OCI-LY7 (cell line): ENCODE data around the gene FAM171A2. TPM values are rescaled to one million over a fixed set of nuclear protein-coding genes. Genes with fewer than 3 reads are reported as not detected.
A peak's percentile ranks its signal among the peaks of the same experiment; 100 is the strongest.
"Not testable (repeated sequence)": the region's sequence is repeated elsewhere in the genome, so short reads cannot be mapped to it uniquely, and the experiment has no call there.

Experiments
- BruUV-seq: library from RNA; stranded (reverse); fragments of 400-500 nt; replicated peaks from 2 replicates; lab custom pipeline; 2021; lab: Mats Ljungman, UMichigan
- CTCF ChIA-PET: fragments of 300-600 bp; sonication (Branson Sonifier 250); formaldehyde crosslinking; loops from one replicate; lab custom pipeline; 2022; ENCODE audit warnings: antibody characterized with exemption; ENCODE audit not compliant: unreplicated experiment; lab: Charles Lee
- POLR2A ChIA-PET: fragments of 300-600 bp; sonication (Branson Sonifier 250); formaldehyde crosslinking; loops from one replicate; lab custom pipeline; 2022; ENCODE audit warnings: antibody characterized with exemption; lab: Charles Lee
- DNase-seq: peaks from one replicate; pipeline ENCODE4 v3.0.0-alpha.2; 2015; ENCODE audit warnings: low spot score
- H2AFZ ChIP-seq: fragments of 200-600 bp; sonication (generic), shearing (Covaris generic); 2 replicates; pipeline ENCODE4 v1.6.1; 2014; ENCODE audit warnings: mild to moderate bottlenecking, antibody characterized with exemption, low read length, moderate library complexity
- H3K27ac ChIP-seq: fragments of 200-600 bp; sonication (generic); 2 replicates; pipeline ENCODE4 v1.5.1; 2014; ENCODE audit warnings: mixed run types, low read depth, mild to moderate bottlenecking, moderate library complexity, low read length, inconsistent platforms; ENCODE audit not compliant: poor library complexity, severe bottlenecking
- H3K36me3 ChIP-seq: fragments of 200-600 bp; sonication (generic); 2 replicates; pipeline ENCODE4 v1.6.1; 2014; ENCODE audit warnings: mild to moderate bottlenecking, antibody characterized with exemption, low read length, moderate library complexity, mixed read lengths; ENCODE audit not compliant: insufficient read depth
- H3K4me1 ChIP-seq: fragments of 200-600 bp; sonication (generic); 2 replicates; pipeline ENCODE4 v1.5.1; 2014; ENCODE audit warnings: mild to moderate bottlenecking, low read length; ENCODE audit not compliant: insufficient read depth, poor library complexity, severe bottlenecking
- H3K4me2 ChIP-seq: fragments of 200-600 bp; sonication (generic); 2 replicates; pipeline ENCODE4 v1.6.1; 2014; ENCODE audit warnings: mild to moderate bottlenecking, low read length
- H3K4me3 ChIP-seq: fragments of 200-600 bp; sonication (generic); 2 replicates; pipeline ENCODE4 v1.5.1; 2014; ENCODE audit warnings: mild to moderate bottlenecking, low read depth, low read length; ENCODE audit not compliant: poor library complexity, severe bottlenecking
- H3K79me2 ChIP-seq: fragments of 200-600 bp; sonication (generic); 2 replicates; pipeline ENCODE4 v1.6.1; 2016; ENCODE audit warnings: low read depth, mild to moderate bottlenecking, low read length, moderate library complexity, mixed read lengths; ENCODE audit not compliant: insufficient read depth
- H3K9me2 ChIP-seq: fragments of 200-600 bp; sonication (generic); 2 replicates; pipeline ENCODE4 v1.6.1; 2016; ENCODE audit warnings: mild to moderate bottlenecking, low read length, mixed read lengths; ENCODE audit not compliant: insufficient read depth
- H3K9me3 ChIP-seq: fragments of 200-600 bp; sonication (generic); 2 replicates; pipeline ENCODE4 v1.6.1; 2014; ENCODE audit warnings: mild to moderate bottlenecking, mixed run types, low read length, mixed read lengths
- H4K20me1 ChIP-seq: fragments of 200-600 bp; sonication (generic); 2 replicates; pipeline ENCODE4 v1.6.1; 2014; ENCODE audit warnings: mild to moderate bottlenecking, antibody characterized with exemption, low read length, moderate library complexity, mixed read lengths; ENCODE audit not compliant: insufficient read depth
- EZH2phosphoT487 ChIP-seq: fragments of 200-600 bp; sonication (generic); IDR thresholded peaks from 2 replicates; pipeline ENCODE4 v1.6.1; 2018; ENCODE audit warnings: low read depth, borderline replicate concordance, mild to moderate bottlenecking, mixed run types, antibody characterized with exemption, low read length, moderate library complexity, mixed read lengths
- intact Hi-C: fragments of 100-400 bp; cut with micrococcal nuclease; formaldehyde crosslinking; loops from one replicate; pipeline ENCODE4 v1.10.0; 2022; ENCODE audit not compliant: unreplicated experiment
- total RNA-seq, 2 experiments: library from RNA; depleted of rRNA in 1 of 2; stranded (reverse); fragments of >200 nt in 1 of 2; shearing (Covaris generic) in 1 of 2; gene quantifications; 2 replicates each; pipeline ENCODE4 v1.2.3, GENCODE V29; 2014 to 2022
- TF ChIP-seq, protein P1 (sequence below): fragments of 200-600 bp; sonication (generic); conservative IDR thresholded peaks from 2 replicates; pipeline ENCODE4 v1.5.1; 2014; ENCODE audit warnings: mild to moderate bottlenecking, antibody characterized with exemption, low read length, moderate library complexity, mixed read lengths

The FAM171A2 gene
- total RNA-seq, 2 experiments from 2014 or later = 3.4 to 4.6 TPM

DNA sequence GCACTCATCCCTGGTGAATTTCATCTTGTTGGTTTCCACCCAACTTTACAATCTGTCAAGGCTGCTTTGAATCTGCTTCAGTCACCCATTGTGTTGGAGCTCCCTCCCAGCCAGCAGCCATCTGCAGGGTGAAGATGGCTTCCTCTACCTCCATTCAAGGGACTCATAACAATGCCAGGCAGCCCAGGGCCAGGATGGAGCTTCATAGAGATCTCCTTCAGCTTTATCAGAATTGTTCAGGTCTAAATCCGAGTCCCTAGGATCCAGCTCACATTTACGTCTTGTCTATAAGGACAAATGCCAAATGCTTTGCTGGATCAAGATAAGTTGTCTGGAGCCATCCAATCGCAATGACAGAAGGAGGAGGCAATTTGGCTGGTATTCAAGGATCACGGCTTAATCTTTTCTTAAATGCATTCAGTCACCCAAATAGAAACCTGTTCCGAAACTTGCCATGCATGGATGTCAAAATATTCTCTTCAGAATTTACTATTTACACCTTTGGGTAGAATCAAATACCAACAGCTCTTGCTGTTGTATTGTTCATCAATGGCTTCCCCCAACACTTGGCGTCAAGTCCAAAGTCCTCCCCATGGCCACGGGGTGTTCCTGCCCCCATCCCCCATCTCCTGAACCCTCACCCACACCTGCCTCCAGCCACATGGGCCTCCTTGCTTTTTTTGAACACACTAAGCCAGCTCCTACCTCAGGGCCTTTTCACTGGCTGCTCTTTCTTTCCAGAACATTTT, 3.8 kb upstream of the FAM171A2 start:
- POLR2A ChIA-PET = interaction anchor here (0.6 kb wide), 1 partner anchor 149 kb away, joined by 3 read pairs; no protein-coding TSS in a partner anchor

DNA sequence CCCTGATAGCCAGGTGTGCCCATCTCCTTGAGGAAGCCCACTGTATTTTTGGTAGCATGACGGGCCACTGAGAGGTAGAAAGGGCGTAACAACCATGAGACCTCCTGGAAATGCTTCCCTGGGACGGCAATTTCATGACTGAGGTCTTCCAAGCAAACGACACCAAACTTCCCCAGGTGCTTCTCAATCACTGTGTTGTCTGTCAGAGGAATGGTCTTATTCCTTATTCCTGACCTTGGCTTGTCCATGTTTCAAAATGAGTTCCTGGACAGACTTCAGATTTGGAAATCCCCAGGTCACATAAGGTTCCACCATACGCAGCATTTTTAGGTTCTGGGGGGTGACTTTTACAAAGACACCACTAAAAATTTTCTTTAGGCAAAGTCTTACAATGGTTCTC, 1.4 kb upstream of the FAM171A2 start:
- H3K36me3 ChIP-seq, H3K79me2 ChIP-seq, BruUV-seq, H3K9me2 ChIP-seq, H4K20me1 ChIP-seq, POLR2A ChIA-PET, H3K27ac ChIP-seq, H2AFZ ChIP-seq, H3K4me2 ChIP-seq, DNase-seq, H3K9me3 ChIP-seq, intact Hi-C loops, H3K4me3 ChIP-seq: not testable (repeated sequence)
- CTCF ChIA-PET = interaction anchor here (0.6 kb wide), 1 partner anchor 161 kb away, joined by 3 read pairs; no protein-coding TSS in a partner anchor
- peaks cover 29% of the 10 kb centered on the region for H3K4me1 ChIP-seq

More for the DNA sequence above, 3.8 kb upstream of the FAM171A2 start:
- no peaks in the 10 kb centered on the region for H3K9me2 ChIP-seq
- TF ChIP-seq EZH2phosphoT487 = no peak
- TF ChIP-seq, protein P1, sequence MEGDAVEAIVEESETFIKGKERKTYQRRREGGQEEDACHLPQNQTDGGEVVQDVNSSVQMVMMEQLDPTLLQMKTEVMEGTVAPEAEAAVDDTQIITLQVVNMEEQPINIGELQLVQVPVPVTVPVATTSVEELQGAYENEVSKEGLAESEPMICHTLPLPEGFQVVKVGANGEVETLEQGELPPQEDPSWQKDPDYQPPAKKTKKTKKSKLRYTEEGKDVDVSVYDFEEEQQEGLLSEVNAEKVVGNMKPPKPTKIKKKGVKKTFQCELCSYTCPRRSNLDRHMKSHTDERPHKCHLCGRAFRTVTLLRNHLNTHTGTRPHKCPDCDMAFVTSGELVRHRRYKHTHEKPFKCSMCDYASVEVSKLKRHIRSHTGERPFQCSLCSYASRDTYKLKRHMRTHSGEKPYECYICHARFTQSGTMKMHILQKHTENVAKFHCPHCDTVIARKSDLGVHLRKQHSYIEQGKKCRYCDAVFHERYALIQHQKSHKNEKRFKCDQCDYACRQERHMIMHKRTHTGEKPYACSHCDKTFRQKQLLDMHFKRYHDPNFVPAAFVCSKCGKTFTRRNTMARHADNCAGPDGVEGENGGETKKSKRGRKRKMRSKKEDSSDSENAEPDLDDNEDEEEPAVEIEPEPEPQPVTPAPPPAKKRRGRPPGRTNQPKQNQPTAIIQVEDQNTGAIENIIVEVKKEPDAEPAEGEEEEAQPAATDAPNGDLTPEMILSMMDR = no peak
- H3K27ac ChIP-seq = no peak overlapping the region
- H2AFZ ChIP-seq = no peak overlapping the region
- H3K79me2 ChIP-seq = no peaks in the 10 kb centered on the region
- H3K9me3 ChIP-seq = no peaks in the 10 kb centered on the region
- BruUV-seq = no TSS peak
- intact Hi-C loops = no loop called here
- no peaks in the 10 kb centered on the region for H4K20me1 ChIP-seq
- no peak for DNase-seq
- no peak overlapping the region for H3K4me2 ChIP-seq
- H3K36me3 ChIP-seq = no peaks in the 10 kb centered on the region
- H3K4me3 ChIP-seq = no peak overlapping the region
- peaks cover 6% of the 10 kb centered on the region for H3K4me1 ChIP-seq
- CTCF ChIA-PET = no interaction called here

DNA sequence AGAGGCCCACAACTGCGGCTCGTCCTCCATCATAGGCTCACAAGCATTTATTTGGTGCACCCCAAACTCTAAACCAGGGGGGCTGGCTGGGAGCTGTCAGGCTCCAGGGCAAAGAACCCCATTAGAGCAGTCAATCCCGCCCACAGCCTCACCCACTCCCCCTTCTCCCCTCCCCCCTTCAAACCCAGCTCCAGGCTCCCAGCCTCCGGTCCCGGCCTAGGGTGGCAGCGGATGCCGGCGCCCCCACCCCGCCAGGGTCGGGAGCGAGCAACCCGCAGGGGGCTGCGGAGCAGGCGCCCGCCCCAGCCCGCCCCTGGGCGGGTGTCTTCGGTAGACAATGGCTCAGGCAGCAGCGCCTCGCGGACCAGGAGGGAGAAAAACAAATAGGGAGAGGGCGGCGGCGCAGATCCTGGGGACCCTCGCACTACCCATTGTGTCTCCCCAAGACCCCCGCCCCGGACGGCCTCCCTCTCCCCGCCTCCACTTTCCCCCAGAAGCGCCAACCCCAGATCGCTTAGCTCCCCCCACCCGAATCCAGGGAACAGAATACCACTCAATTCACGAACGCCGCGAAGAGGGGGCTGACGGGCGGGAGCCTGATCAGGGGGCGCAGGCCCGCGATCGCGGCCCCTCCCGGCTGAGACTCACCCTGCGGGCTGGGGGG, 572 bp downstream of the FAM171A2 start:
- Histone ChIP-seq H3K9me3 (no peaks in the 10 kb centered on the region), H4K20me1 (no peaks in the 10 kb centered on the region), H3K4me1 (peaks cover 49% of the 10 kb centered on the region), H3K27ac (no peak overlapping the region), H3K4me3 (peak overlapping the region; percentile 77), H2AFZ (peak overlapping the region; percentile 83), H3K79me2 (no peaks in the 10 kb centered on the region), H3K4me2 (peak overlapping the region; percentile 89), H3K36me3 (no peaks in the 10 kb centered on the region), H3K9me2 (no peaks in the 10 kb centered on the region)
- ChIA-PET CTCF (no interaction called here), POLR2A (interaction anchor here (0.6 to 1.3 kb wide), 3 partner anchors 15 to 180 kb away, joined by 3 to 4 read pairs (median 3); no protein-coding TSS in a partner anchor)
- intact Hi-C loops = no loop called here
- BruUV-seq = no TSS peak
- TF ChIP-seq, protein P1 = no peak
- no peak for TF ChIP-seq EZH2phosphoT487
- DNase-seq = peak; percentile 59
